ENCODE measurements around the gene FAR2.

GRCh38 chr12:29216797-29217575 lies 67.9 kb downstream of the FAR2 start:
- no peak for TF ChIP-seq CTCF (IDR thresholded peaks at IDR 0.05)
- no peak for TF ChIP-seq POLR2AphosphoS5 (IDR thresholded peaks at IDR 0.05)

All from upper lobe of left lung (tissue), 4 donors.